Retinal pigment epithelial cell (primary cell): ENCODE results near the gene BBIP1.

Source experiments
- DNase-seq: peaks from one replicate; pipeline ENCODE4 v3.0.0-alpha.2; 2010; ENCODE audit warnings: low read depth
- H3K4me3 ChIP-seq: 2 replicates; pipeline ENCODE4 v1.5.1; 2011; ENCODE audit warnings: mild to moderate bottlenecking, low read length, control low read depth, moderate library complexity
- TF ChIP-seq, protein P1 (sequence below): conservative IDR thresholded peaks from 2 replicates; pipeline ENCODE4 v1.5.1; 2011; ENCODE audit warnings: low read depth, low read length, control low read depth, inconsistent platforms

BBIP1 gene

DNA sequence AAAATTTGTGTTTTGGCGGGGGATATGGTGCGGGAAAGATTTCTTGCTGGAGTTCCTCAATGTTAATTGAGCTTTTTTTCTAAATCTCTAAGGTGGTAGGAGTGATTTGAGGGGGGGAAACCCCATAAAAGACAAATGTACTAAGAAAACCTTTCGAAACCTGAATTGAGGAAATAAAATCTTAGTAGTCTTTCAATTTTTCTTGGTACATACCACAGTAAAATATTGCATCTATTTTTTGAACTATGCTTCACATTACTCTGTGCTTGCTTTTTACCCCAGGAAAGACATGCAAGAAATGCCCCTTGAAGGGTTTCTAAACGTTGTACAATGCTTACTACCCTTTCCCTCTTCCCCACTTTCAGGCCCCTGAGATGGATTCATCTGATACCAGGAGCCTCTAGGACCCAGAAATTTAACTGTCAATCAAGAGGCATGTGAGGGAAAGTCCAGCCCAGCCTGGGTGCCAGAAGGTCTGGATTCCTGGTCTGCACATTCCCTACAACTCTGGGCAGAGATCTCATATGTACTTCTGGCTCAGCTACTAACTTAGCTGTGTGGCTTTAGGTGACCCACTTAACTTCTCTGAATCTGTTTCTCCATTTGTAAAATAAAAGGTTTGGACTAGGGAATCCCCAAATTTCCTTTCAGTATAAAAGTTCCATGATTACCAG, 53.0 kb downstream of the BBIP1 start:
- DNase-seq, result no peak

GRCh38 chr10:110865186-110865808, 53.7 kb downstream of the BBIP1 start:
- no peak overlapping the region for H3K4me3 ChIP-seq
- peak; percentile 98 for DNase-seq
- TF ChIP-seq, protein P1, sequence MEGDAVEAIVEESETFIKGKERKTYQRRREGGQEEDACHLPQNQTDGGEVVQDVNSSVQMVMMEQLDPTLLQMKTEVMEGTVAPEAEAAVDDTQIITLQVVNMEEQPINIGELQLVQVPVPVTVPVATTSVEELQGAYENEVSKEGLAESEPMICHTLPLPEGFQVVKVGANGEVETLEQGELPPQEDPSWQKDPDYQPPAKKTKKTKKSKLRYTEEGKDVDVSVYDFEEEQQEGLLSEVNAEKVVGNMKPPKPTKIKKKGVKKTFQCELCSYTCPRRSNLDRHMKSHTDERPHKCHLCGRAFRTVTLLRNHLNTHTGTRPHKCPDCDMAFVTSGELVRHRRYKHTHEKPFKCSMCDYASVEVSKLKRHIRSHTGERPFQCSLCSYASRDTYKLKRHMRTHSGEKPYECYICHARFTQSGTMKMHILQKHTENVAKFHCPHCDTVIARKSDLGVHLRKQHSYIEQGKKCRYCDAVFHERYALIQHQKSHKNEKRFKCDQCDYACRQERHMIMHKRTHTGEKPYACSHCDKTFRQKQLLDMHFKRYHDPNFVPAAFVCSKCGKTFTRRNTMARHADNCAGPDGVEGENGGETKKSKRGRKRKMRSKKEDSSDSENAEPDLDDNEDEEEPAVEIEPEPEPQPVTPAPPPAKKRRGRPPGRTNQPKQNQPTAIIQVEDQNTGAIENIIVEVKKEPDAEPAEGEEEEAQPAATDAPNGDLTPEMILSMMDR, result no peak

More for the DNA sequence above, 53.0 kb downstream of the BBIP1 start:
- H3K4me3 ChIP-seq, result peak overlapping the region; percentile 5
- TF ChIP-seq, protein P1, result no peak

DNA sequence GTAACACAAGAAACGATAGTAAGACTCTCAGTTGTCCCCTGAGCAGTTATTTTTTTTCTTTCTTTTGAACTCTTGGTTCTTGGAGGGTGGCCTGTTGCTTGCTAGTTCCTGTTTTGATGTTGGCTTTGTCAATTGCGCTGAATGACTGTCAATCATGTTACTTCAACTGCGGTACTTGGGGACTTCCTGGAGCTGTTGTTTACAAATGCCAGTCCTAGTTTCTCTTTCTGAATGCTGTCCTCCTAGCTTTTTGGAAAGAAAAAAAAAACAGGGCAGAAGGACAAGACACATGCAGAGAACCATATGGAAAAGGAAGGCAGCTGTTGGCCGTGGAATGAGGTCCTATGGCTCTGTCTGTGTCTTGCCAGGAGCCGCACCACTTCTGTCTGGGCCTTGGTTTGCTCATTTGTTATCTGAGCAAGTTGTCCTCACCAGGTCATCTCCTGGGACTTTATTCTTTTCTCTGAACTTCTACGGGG, 54.3 kb downstream of the BBIP1 start:
- H3K4me3 ChIP-seq, result no peak overlapping the region
- no peak for DNase-seq
- TF ChIP-seq, protein P1, result no peak

- no peak overlapping the region for H3K4me3 ChIP-seq
- TF ChIP-seq, protein P1, result no peak
- DNase-seq, result no peak
Observed at GRCh38 chr10:110863956-110864355, 55.0 kb downstream of the BBIP1 start.

GRCh38 chr10:110863361-110863760, 55.6 kb downstream of the BBIP1 start:
- TF ChIP-seq, protein P1, result no peak
- no peak overlapping the region for H3K4me3 ChIP-seq
- no peak for DNase-seq

DNA sequence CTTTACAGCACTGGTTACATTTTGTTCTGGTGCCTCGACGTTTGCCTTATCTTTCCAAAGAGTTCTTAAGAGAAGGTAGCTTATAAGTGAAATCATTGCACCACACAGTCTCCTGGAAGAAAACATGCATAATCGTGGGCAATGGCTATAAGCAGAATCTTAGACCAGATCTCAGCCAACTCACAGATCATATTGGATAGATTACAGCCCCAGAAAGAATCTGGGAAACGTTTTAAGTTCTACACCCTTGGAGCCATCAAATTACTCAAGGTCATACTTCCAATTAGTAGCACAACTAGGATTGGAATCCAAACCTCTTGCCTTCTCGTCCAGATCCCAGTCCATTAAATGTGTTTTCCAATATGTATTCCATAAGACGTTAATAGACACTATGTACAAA, 56.0 kb downstream of the BBIP1 start:
- no peak for DNase-seq
- H3K4me3 ChIP-seq, result no peak overlapping the region
- TF ChIP-seq, protein P1, result no peak
